MCF 10A (cell line): ENCODE results near the gene CACNA1C. TPM values are rescaled to one million over a fixed set of nuclear protein-coding genes. Genes with fewer than 3 reads are reported as not detected.

Experiments
- BruUV-seq: library from RNA; stranded (reverse); fragments of 400-500 nt; replicated peaks from 2 replicates; lab custom pipeline; 2021; lab: Mats Ljungman, UMichigan
- CTCF ChIA-PET: fragments of 300-600 bp; sonication (Branson Sonifier 250); formaldehyde crosslinking; extraction: SDS; loops from one replicate; lab custom pipeline; 2021; ENCODE audit warnings: antibody characterized with exemption, inconsistent platforms; lab: Yijun Ruan, JAX
- POLR2A ChIA-PET: fragments of 300-600, 350-650 bp; sonication (Branson Sonifier 250); formaldehyde crosslinking; extraction: SDS; loops from one replicate; lab custom pipeline; 2020; ENCODE audit warnings: antibody characterized with exemption, inconsistent platforms; lab: Yijun Ruan, JAX
- DNase-seq: peaks from one replicate; pipeline ENCODE4 v3.0.0-alpha.2; 2018; ENCODE audit not compliant: unreplicated experiment
- H3K27ac Mint-ChIP-seq: one replicate; pipeline ENCODE4 v1.8.0; 2022; ENCODE audit warnings: mild to moderate bottlenecking, low read depth, mixed read lengths; ENCODE audit not compliant: unreplicated experiment
- H3K27me3 Mint-ChIP-seq: one replicate; pipeline ENCODE4 v1.8.0; 2022; ENCODE audit warnings: mixed read lengths; ENCODE audit not compliant: insufficient read depth, unreplicated experiment
- H3K36me3 Mint-ChIP-seq: one replicate; pipeline ENCODE4 v1.8.0; 2022; ENCODE audit warnings: mild to moderate bottlenecking, moderate library complexity, mixed read lengths; ENCODE audit not compliant: insufficient read depth, unreplicated experiment
- H3K4me1 Mint-ChIP-seq: one replicate; pipeline ENCODE4 v1.8.0; 2022; ENCODE audit warnings: mixed read lengths; ENCODE audit not compliant: insufficient read depth, unreplicated experiment
- H3K4me3 Mint-ChIP-seq: one replicate; pipeline ENCODE4 v1.8.0; 2022; ENCODE audit warnings: mild to moderate bottlenecking, moderate library complexity, mixed read lengths; ENCODE audit not compliant: unreplicated experiment
- H3K9me3 Mint-ChIP-seq: one replicate; pipeline ENCODE4 v1.8.0; 2022; ENCODE audit warnings: mixed read lengths; ENCODE audit not compliant: unreplicated experiment
- CTCF ChIP-seq: fragments of 200-600 bp; IDR thresholded peaks from one replicate; pipeline ENCODE4 v1.8.0; 2022; ENCODE audit warnings: antibody characterized with exemption, mild to moderate bottlenecking; ENCODE audit not compliant: unreplicated experiment
- intact Hi-C: fragments of 100-400 bp; cut with micrococcal nuclease; formaldehyde crosslinking; loops from 2 replicates; pipeline ENCODE4 v1.14.1; 2022
- total RNA-seq: library from RNA; stranded (reverse); gene quantifications from 2 replicates; pipeline ENCODE4 v1.2.3, GENCODE V29; 2022

The CACNA1C gene
- total RNA-seq, 1 experiment from 2014 or later = not detected

- BruUV-seq = no TSS peak
- Mint-ChIP-seq H3K4me3 (no peak overlapping the region), H3K36me3 (peaks cover 7% of the 10 kb centered on the region), H3K27ac (no peak overlapping the region), H3K4me1 (no peaks in the 10 kb centered on the region), H3K27me3 (no peaks in the 10 kb centered on the region), H3K9me3 (no peaks in the 10 kb centered on the region)
- intact Hi-C loops = no loop called here
- CTCF ChIA-PET = no interaction called here
- no peak for TF ChIP-seq CTCF
- POLR2A ChIA-PET = no interaction called here
- no peak for DNase-seq
Observed at GRCh38 chr12:2494486-2495192, 441.9 kb downstream of the CACNA1C start.

GRCh38 chr12:2495417-2496112 lies 442.8 kb downstream of the CACNA1C start:
- ChIA-PET CTCF (no interaction called here), POLR2A (interaction anchor here (0.7 to 1.0 kb wide), 2 partner anchors 116 to 125 kb away, joined by 3 read pairs; no protein-coding TSS in a partner anchor)
- no peak overlapping the region for H3K4me3 Mint-ChIP-seq
- intact Hi-C loops = no loop called here
- TF ChIP-seq CTCF = no peak
- no peaks in the 10 kb centered on the region for H3K9me3 Mint-ChIP-seq
- BruUV-seq = no TSS peak
- H3K27ac Mint-ChIP-seq = no peak overlapping the region
- no peaks in the 10 kb centered on the region for H3K4me1 Mint-ChIP-seq
- no peaks in the 10 kb centered on the region for H3K27me3 Mint-ChIP-seq
- H3K36me3 Mint-ChIP-seq = peaks cover 7% of the 10 kb centered on the region
- DNase-seq = no peak

- no peak overlapping the region for H3K27ac Mint-ChIP-seq
- H3K36me3 Mint-ChIP-seq = peaks cover 7% of the 10 kb centered on the region
- no peaks in the 10 kb centered on the region for H3K9me3 Mint-ChIP-seq
- no peak for DNase-seq
- H3K4me1 Mint-ChIP-seq = no peaks in the 10 kb centered on the region
- BruUV-seq = no TSS peak
- ChIA-PET POLR2A (interaction anchor here (1.2 kb wide), 1 partner anchor 9 kb away, joined by 6 read pairs; no protein-coding TSS in a partner anchor), CTCF (no interaction called here)
- no peak overlapping the region for H3K4me3 Mint-ChIP-seq
- intact Hi-C loops = no loop called here
- TF ChIP-seq CTCF = no peak
- peaks cover 24% of the 10 kb centered on the region for H3K27me3 Mint-ChIP-seq
Observed at GRCh38 chr12:2498964-2499500, 446.2 kb downstream of the CACNA1C start.
